CD8-positive, alpha-beta memory T cell (primary cell): ENCODE results near the gene CRYBA2. TPM values are rescaled to one million over a fixed set of nuclear protein-coding genes. Genes with fewer than 3 reads are reported as not detected.

ENCODE experiments used
- CTCF ChIA-PET: fragments of 350-600 bp; sonication (Branson Sonifier 250); formaldehyde crosslinking; loops from one replicate; lab custom pipeline; 2021; ENCODE audit warnings: antibody characterized with exemption; lab: Charles Lee
- POLR2A ChIA-PET: fragments of 350-600 bp; sonication (Branson Sonifier 250); formaldehyde crosslinking; loops from one replicate; lab custom pipeline; 2021; ENCODE audit warnings: antibody characterized with exemption; lab: Charles Lee
- DNase-seq, 5 donors: peaks; one replicate each; pipeline versions ENCODE4 v3.0.0 to v3.0.0-alpha.2; 2020 to 2022; ENCODE audit warnings: mixed read lengths in 1 of 5
- H3K27ac ChIP-seq: one replicate; pipeline ENCODE4 v1.7.0; 2013; ENCODE audit warnings: low read depth, mild to moderate bottlenecking, low read length, moderate library complexity
- H3K27me3 ChIP-seq: 2 replicates; pipeline ENCODE4 v1.7.0; 2013; ENCODE audit warnings: low read length, mild to moderate bottlenecking; ENCODE audit not compliant: insufficient read depth, poor library complexity, severe bottlenecking
- H3K36me3 ChIP-seq: 2 replicates; pipeline ENCODE4 v1.7.0; 2013; ENCODE audit warnings: mild to moderate bottlenecking, low read length, moderate library complexity; ENCODE audit not compliant: insufficient read depth
- H3K4me1 ChIP-seq: 2 replicates; pipeline ENCODE4 v1.7.0; 2013; ENCODE audit warnings: mild to moderate bottlenecking, low read length, moderate library complexity; ENCODE audit not compliant: insufficient read depth
- H3K4me3 ChIP-seq: 2 replicates; pipeline ENCODE4 v1.7.0; 2013; ENCODE audit warnings: mild to moderate bottlenecking, low read length
- H3K9me3 ChIP-seq: 2 replicates; pipeline ENCODE4 v1.7.0; 2013; ENCODE audit warnings: mild to moderate bottlenecking, low read length
- H3K27ac Mint-ChIP-seq, 8 donors: one replicate each; pipeline ENCODE4 v1.8.0; 2020 to 2021; ENCODE audit warnings: mixed read lengths in 8 of 8, mild to moderate bottlenecking in 6 of 8, inconsistent platforms in 3 of 8, moderate library complexity in 3 of 8
- H3K27me3 Mint-ChIP-seq, 2 donors: one replicate each; pipeline ENCODE4 v1.8.0; 2020 to 2021; ENCODE audit warnings: mixed read lengths in 2 of 2, mild to moderate bottlenecking in 1 of 2, moderate library complexity in 1 of 2
- H3K36me3 Mint-ChIP-seq, 3 donors: one replicate each; pipeline ENCODE4 v1.8.0; 2020 to 2021; ENCODE audit warnings: mixed read lengths in 3 of 3, inconsistent platforms in 1 of 3, mild to moderate bottlenecking in 1 of 3
- H3K4me1 Mint-ChIP-seq, 3 donors: one replicate each; pipeline ENCODE4 v1.8.0; 2020 to 2021; ENCODE audit warnings: mixed read lengths in 3 of 3, inconsistent platforms in 1 of 3, mild to moderate bottlenecking in 1 of 3
- H3K4me3 Mint-ChIP-seq, 7 donors: one replicate each; pipeline ENCODE4 v1.8.0; 2020 to 2021; ENCODE audit warnings: mixed read lengths in 7 of 7, mild to moderate bottlenecking in 6 of 7, moderate library complexity in 4 of 7, inconsistent platforms in 2 of 7
- H3K9me3 Mint-ChIP-seq, 5 donors: one replicate each; pipeline ENCODE4 v1.8.0; 2020 to 2022; ENCODE audit warnings: mixed read lengths in 5 of 5, mild to moderate bottlenecking in 3 of 5, moderate library complexity in 2 of 5, inconsistent platforms in 1 of 5
- polyA plus RNA-seq: library from polyadenylated mRNA; unstranded; fragments of 300-500 nt; fragmentation: Illumina TruSeq; gene quantifications from one replicate; pipeline ENCODE4 v1.2.3, GENCODE V29; 2021
- total RNA-seq, 2 experiments: library from RNA; stranded (reverse); gene quantifications; one replicate each; pipeline ENCODE4 v1.2.3, GENCODE V29; 2021

The CRYBA2 gene
- total and polyA plus RNA-seq, 3 experiments from 2014 or later = not detected

- no peaks in the 10 kb centered on the region for H3K36me3 Mint-ChIP-seq
- CTCF ChIA-PET = interaction anchor here (1.2 to 4.5 kb wide), 2 partner anchors 11 to 129 kb away, joined by 4 to 65 read pairs; partner anchors contain the start of gene NHEJ1
Observed at GRCh38 chr2:219027511-219028055, 34.4 kb upstream of the CRYBA2 start.

GRCh38 chr2:219026946-219027345, 33.7 kb upstream of the CRYBA2 start:
- no peak overlapping the region for H3K27ac Mint-ChIP-seq
- H3K36me3 Mint-ChIP-seq = no peaks in the 10 kb centered on the region
- no peaks in the 10 kb centered on the region for H3K4me1 Mint-ChIP-seq
- H3K36me3 ChIP-seq = no peaks in the 10 kb centered on the region
- H3K4me1 ChIP-seq = no peaks in the 10 kb centered on the region
- ChIA-PET CTCF (interaction anchor here (1.2 to 1.5 kb wide), 2 partner anchors 10 to 22 kb away, joined by 3 to 4 read pairs; no protein-coding TSS in a partner anchor), POLR2A (no interaction called here)
- peaks cover 4% of the 10 kb centered on the region for H3K27me3 ChIP-seq
- peaks cover 10 to 24% of the 10 kb centered on the region in 2 donors for H3K27me3 Mint-ChIP-seq
- no peak overlapping the region for H3K4me3 Mint-ChIP-seq
- H3K27ac ChIP-seq = no peak overlapping the region
- H3K9me3 Mint-ChIP-seq = no peaks in the 10 kb centered on the region
- H3K4me3 ChIP-seq = no peak overlapping the region
- no peaks in the 10 kb centered on the region for H3K9me3 ChIP-seq
- DNase-seq = no peak

More at GRCh38 chr2:219027511-219028055, 34.4 kb upstream of the CRYBA2 start:
- no peaks in the 10 kb centered on the region for H3K9me3 Mint-ChIP-seq
- Histone ChIP-seq H3K36me3 (no peaks in the 10 kb centered on the region), H3K4me3 (no peak overlapping the region), H3K9me3 (no peaks in the 10 kb centered on the region), H3K27me3 (peaks cover 4% of the 10 kb centered on the region), H3K4me1 (no peaks in the 10 kb centered on the region), H3K27ac (no peak overlapping the region)
- H3K4me3 Mint-ChIP-seq = no peak overlapping the region
- no peak overlapping the region for H3K27ac Mint-ChIP-seq
- H3K4me1 Mint-ChIP-seq = no peaks in the 10 kb centered on the region
- H3K27me3 Mint-ChIP-seq = peaks cover 14 to 28% of the 10 kb centered on the region in 2 donors
- no peak for DNase-seq
- POLR2A ChIA-PET = no interaction called here

DNA sequence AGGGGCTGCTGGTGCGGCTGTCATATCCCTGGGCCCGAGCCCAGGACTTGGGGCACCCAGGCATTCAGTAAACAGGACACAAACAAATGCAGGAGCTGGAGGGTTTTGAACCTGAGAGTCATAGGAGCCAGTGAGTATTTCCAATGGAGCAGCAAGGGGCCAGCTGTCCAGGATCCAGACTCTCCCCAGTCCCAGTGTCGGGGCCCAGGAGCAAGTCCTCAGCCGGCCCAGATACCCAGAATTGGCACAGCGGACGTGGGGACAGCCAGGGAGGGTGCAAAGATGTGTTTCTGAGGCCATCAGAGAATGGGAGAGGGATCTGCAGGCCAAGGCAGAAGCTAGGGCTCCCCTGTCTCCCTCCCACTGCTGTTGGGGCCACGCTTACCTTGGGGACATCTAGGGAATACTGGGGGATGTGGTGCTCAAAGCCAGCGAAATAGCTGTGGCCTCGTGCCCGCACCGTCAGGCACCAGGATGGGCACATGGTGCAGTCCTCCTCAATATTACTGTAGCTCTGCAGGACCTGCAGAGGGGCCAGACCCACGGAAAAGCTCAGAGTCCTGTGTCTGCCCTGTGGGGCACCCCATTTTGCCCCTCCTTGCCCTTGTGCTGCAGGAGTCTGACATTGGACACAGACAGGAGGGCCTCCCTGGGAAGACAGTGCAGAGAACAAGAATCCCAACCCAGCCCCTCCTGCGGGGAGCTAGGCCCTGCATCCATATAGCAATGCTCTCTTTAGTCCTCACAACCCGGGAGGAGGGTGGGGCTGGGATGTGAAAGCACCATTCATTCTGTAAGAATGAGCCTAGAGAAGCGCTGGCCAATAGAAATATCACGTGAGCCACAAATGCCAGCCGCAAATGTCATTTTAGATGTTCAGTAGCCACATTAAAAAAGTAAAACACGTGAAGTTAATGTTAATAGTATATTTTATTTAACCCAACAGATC, 32.7 kb upstream of the CRYBA2 start:
- no peak overlapping the region for H3K27ac ChIP-seq
- Mint-ChIP-seq H3K4me3 (no peak overlapping the region), H3K4me1 (no peaks in the 10 kb centered on the region), H3K36me3 (no peaks in the 10 kb centered on the region), H3K27ac (no peak overlapping the region), H3K27me3 (peaks cover 9 to 19% of the 10 kb centered on the region in 2 donors), H3K9me3 (no peaks in the 10 kb centered on the region)
- H3K4me3 ChIP-seq = no peak overlapping the region
- no peaks in the 10 kb centered on the region for H3K36me3 ChIP-seq
- H3K27me3 ChIP-seq = peaks cover 4% of the 10 kb centered on the region
- no peaks in the 10 kb centered on the region for H3K4me1 ChIP-seq
- no peak for DNase-seq
- ChIA-PET POLR2A (no interaction called here), CTCF (interaction anchor here (1.5 to 2.5 kb wide), 3 partner anchors 21 to 46 kb away, joined by 3 to 8 read pairs (median 6); no protein-coding TSS in a partner anchor)
- no peaks in the 10 kb centered on the region for H3K9me3 ChIP-seq

DNA sequence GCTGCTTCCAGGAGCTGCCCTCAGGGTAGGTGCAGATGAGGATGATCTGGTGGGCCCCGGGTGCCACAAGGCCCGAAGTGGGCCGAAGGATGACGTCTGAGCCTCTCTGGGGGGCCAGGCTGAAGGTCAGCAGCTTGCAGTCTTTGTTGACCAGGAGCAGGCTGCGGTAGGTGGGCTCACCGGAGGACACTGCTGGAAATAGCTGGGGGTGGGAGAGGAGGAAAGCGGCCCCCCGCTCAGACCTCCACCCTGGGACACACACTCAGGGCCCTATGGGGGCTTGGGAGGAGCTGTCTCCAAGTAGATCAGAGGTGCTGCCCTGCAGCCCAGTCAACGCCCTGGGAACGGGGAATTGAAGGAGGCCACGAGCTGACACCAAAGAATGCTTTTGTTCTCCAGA, 30.8 kb upstream of the CRYBA2 start:
- H3K27me3 Mint-ChIP-seq = peaks cover 9% of the 10 kb centered on the region in 2 donors
- Histone ChIP-seq H3K9me3 (no peaks in the 10 kb centered on the region), H3K4me3 (no peak overlapping the region), H3K4me1 (no peaks in the 10 kb centered on the region), H3K27me3 (no peaks in the 10 kb centered on the region), H3K36me3 (no peaks in the 10 kb centered on the region), H3K27ac (no peak overlapping the region)
- no peaks in the 10 kb centered on the region for H3K36me3 Mint-ChIP-seq
- DNase-seq = no peak
- H3K4me1 Mint-ChIP-seq = no peaks in the 10 kb centered on the region
- no peak overlapping the region for H3K4me3 Mint-ChIP-seq
- no peaks in the 10 kb centered on the region for H3K9me3 Mint-ChIP-seq
- POLR2A ChIA-PET = no interaction called here
- CTCF ChIA-PET = interaction anchor here (1.8 to 2.5 kb wide), 3 partner anchors 34 to 148 kb away, joined by 3 to 8 read pairs (median 6); no protein-coding TSS in a partner anchor
- no peak overlapping the region for H3K27ac Mint-ChIP-seq

DNA sequence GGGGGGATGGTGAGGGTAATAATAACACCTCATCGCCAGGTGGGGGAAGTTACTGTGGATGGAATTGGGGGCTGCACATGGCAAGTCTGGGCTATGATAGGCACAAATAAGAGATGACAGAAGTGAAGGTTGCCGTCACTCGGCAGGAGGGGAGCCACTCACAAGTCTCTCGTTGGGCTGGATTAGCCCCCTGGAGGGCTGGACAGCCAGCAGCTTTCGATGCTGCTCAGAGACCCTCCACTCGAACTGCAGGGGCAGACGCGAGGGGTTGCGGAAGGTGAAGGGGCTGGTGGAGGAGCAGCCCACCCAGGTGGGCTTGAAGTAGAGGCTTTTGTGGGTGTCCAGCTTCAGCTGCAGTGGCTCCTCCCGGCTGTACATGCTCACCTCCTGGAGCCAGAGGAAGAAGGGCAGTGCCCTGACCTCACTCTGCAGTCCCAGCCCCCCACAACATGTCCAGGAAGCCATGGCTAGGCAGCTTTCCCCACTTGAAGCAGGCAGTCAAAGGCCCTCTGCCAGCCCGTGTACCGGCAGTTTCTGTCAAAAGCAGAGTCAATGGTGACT, 29.9 kb upstream of the CRYBA2 start:
- Histone ChIP-seq H3K36me3 (no peaks in the 10 kb centered on the region), H3K4me3 (no peak overlapping the region), H3K9me3 (no peaks in the 10 kb centered on the region), H3K27me3 (no peaks in the 10 kb centered on the region), H3K27ac (no peak overlapping the region), H3K4me1 (no peaks in the 10 kb centered on the region)
- H3K4me1 Mint-ChIP-seq = no peaks in the 10 kb centered on the region
- no peak overlapping the region for H3K4me3 Mint-ChIP-seq
- H3K27me3 Mint-ChIP-seq = peaks cover 13 to 17% of the 10 kb centered on the region in 2 donors
- no peaks in the 10 kb centered on the region for H3K36me3 Mint-ChIP-seq
- no peak for DNase-seq
- H3K27ac Mint-ChIP-seq = no peak overlapping the region
- ChIA-PET CTCF (interaction anchor here (1.8 kb wide), 1 partner anchor 147 kb away, joined by 3 read pairs; no protein-coding TSS in a partner anchor), POLR2A (no interaction called here)
- H3K9me3 Mint-ChIP-seq = no peaks in the 10 kb centered on the region

GRCh38 chr2:219022616-219023015, 29.4 kb upstream of the CRYBA2 start:
- H3K9me3 ChIP-seq = no peaks in the 10 kb centered on the region
- no peak overlapping the region for H3K27ac ChIP-seq
- Mint-ChIP-seq H3K27ac (no peak overlapping the region), H3K9me3 (no peaks in the 10 kb centered on the region), H3K36me3 (no peaks in the 10 kb centered on the region), H3K4me3 (no peak overlapping the region), H3K4me1 (no peaks in the 10 kb centered on the region), H3K27me3 (peaks cover 13 to 17% of the 10 kb centered on the region in 2 donors)
- H3K27me3 ChIP-seq = no peaks in the 10 kb centered on the region
- ChIA-PET POLR2A (no interaction called here), CTCF (interaction anchor here (1.8 kb wide), 1 partner anchor 147 kb away, joined by 3 read pairs; no protein-coding TSS in a partner anchor)
- H3K36me3 ChIP-seq = no peaks in the 10 kb centered on the region
- H3K4me3 ChIP-seq = no peak overlapping the region
- H3K4me1 ChIP-seq = no peaks in the 10 kb centered on the region
- no peak for DNase-seq

DNA sequence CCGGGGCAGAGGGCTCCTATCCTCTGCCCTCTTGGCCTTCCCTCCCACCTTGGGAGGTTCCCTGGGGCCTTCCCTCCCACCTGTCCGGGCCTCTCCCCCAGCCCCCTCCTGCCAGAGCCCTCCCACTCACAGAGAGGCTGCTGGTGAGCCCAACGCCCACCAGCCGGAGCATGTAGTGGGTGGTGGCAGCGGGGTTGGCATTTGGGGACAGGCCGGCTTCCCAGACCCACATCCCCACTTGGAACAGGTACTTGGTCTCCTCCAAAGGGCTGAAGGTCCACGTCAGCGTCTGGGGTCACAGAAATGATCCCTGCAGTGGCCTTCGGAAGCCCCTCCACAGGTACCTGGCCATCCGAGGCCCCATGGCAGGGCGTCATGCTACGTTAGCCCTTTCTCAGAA, 28.8 kb upstream of the CRYBA2 start:
- H3K27ac ChIP-seq = no peak overlapping the region
- no peaks in the 10 kb centered on the region for H3K27me3 ChIP-seq
- DNase-seq = no peak
- no peaks in the 10 kb centered on the region for H3K9me3 ChIP-seq
- ChIA-PET POLR2A (no interaction called here), CTCF (no interaction called here)
- H3K4me1 ChIP-seq = no peaks in the 10 kb centered on the region
- no peaks in the 10 kb centered on the region for H3K36me3 Mint-ChIP-seq
- H3K4me3 ChIP-seq = no peak overlapping the region
- H3K27me3 Mint-ChIP-seq = peaks cover 13 to 17% of the 10 kb centered on the region in 2 donors
- no peaks in the 10 kb centered on the region for H3K4me1 Mint-ChIP-seq
- H3K27ac Mint-ChIP-seq = no peak overlapping the region
- H3K9me3 Mint-ChIP-seq = no peaks in the 10 kb centered on the region
- no peak overlapping the region for H3K4me3 Mint-ChIP-seq
- H3K36me3 ChIP-seq = no peaks in the 10 kb centered on the region
